Measurements from ENCODE around the gene ABCC9.

DNA sequence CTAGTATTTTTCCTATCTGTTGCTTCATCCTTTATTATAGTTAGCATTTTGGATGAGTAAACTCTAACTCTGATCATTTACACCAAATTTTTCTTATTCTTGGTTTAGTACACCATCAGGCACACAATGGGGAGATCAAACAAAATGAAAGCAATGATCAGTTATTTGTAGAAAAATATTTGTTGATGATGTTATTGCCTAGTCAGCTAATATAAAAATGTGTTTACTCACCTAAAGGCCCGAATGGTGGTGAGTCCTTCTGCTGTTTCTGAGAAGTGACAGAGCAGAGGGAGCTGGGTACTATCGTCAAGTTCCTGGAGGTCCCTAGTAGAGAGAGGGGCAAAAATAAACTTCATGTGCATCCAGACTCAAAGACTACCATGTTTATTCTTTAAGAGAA lies 103.4 kb downstream of the ABCC9 start:
- TF ChIP-seq CTCF (conservative IDR thresholded peaks at IDR 0.05) (no peak), ZFX (IDR thresholded peaks at IDR 0.05) (no peak)

All from C4-2B (cell line).